OCI-LY1 (cell line): Measurements from ENCODE around the gene PLCB2.

Source experiments
- H2AFZ ChIP-seq: fragments of 200-600 bp; sonication (generic), shearing (Covaris generic); 2 replicates; pipeline ENCODE4 v1.6.0; 2014; ENCODE audit warnings: antibody characterized with exemption, mild to moderate bottlenecking, low read length
- H3F3A ChIP-seq: fragments of 200-600 bp; sonication (generic), shearing (Covaris generic); 2 replicates; pipeline ENCODE4 v1.6.0; 2014; ENCODE audit warnings: mild to moderate bottlenecking, antibody characterized with exemption, low read length, moderate library complexity; ENCODE audit not compliant: insufficient read depth
- H3K27ac ChIP-seq: fragments of 200-600 bp; sonication (generic); 2 replicates; pipeline ENCODE4 v1.5.1; 2014; ENCODE audit warnings: low read length, mixed run types, mild to moderate bottlenecking, low read depth; ENCODE audit not compliant: poor library complexity, severe bottlenecking
- H3K27me3 ChIP-seq: fragments of 200-600 bp; sonication (generic); 2 replicates; pipeline ENCODE4 v1.6.0; 2014; ENCODE audit warnings: antibody characterized with exemption, mild to moderate bottlenecking, low read length, moderate library complexity; ENCODE audit not compliant: insufficient read depth
- H3K36me3 ChIP-seq: fragments of 200-600 bp; sonication (generic); 2 replicates; pipeline ENCODE4 v1.6.1; 2014; ENCODE audit warnings: mild to moderate bottlenecking, antibody characterized with exemption, low read length, moderate library complexity, mixed read lengths; ENCODE audit not compliant: insufficient read depth
- H3K4me1 ChIP-seq: fragments of 200-600 bp; sonication (generic); 2 replicates; pipeline ENCODE4 v1.5.1; 2014; ENCODE audit warnings: mild to moderate bottlenecking, low read length, moderate library complexity; ENCODE audit not compliant: insufficient read depth, severe bottlenecking
- H3K4me2 ChIP-seq: fragments of 200-600 bp; sonication (generic), shearing (Covaris generic); 2 replicates; pipeline ENCODE4 v1.6.1; 2014; ENCODE audit warnings: low read length
- H3K4me3 ChIP-seq: fragments of 200-600 bp; sonication (generic); 2 replicates; pipeline ENCODE4 v1.5.1; 2014; ENCODE audit warnings: low read length, low read depth, mild to moderate bottlenecking, mixed read lengths; ENCODE audit not compliant: poor library complexity, severe bottlenecking
- H3K79me2 ChIP-seq: fragments of 200-600 bp; shearing (Covaris generic); 2 replicates; pipeline ENCODE4 v1.6.1; 2016; ENCODE audit warnings: mixed run types, low read length, mixed read lengths; ENCODE audit not compliant: insufficient read depth
- H3K9ac ChIP-seq: fragments of 200-600 bp; sonication (generic), shearing (Covaris generic); 2 replicates; pipeline ENCODE4 v1.6.1; 2014; ENCODE audit warnings: mild to moderate bottlenecking, low read length, mixed read lengths
- H3K9me2 ChIP-seq: fragments of 200-600 bp; sonication (generic), shearing (Covaris generic); 2 replicates; pipeline ENCODE4 v1.6.1; 2014; ENCODE audit warnings: low read depth, mild to moderate bottlenecking, low read length, mixed read lengths
- H3K9me3 ChIP-seq: fragments of 200-600 bp; shearing (Covaris generic); 2 replicates; pipeline ENCODE4 v1.6.1; 2014; ENCODE audit warnings: low read length, mixed read lengths
- H4K20me1 ChIP-seq: fragments of 200-600 bp; sonication (generic), shearing (Covaris generic); 2 replicates; pipeline ENCODE4 v1.6.0; 2016; ENCODE audit warnings: mild to moderate bottlenecking, low read length; ENCODE audit not compliant: insufficient read depth
- EZH2 ChIP-seq: fragments of 200-600 bp; sonication (generic), shearing (Covaris generic); IDR thresholded peaks from 2 replicates; pipeline ENCODE4 v1.8.0; 2017; ENCODE audit warnings: borderline replicate concordance, mixed run types, mild to moderate bottlenecking, antibody characterized with exemption, low read length, moderate library complexity, mixed read lengths
- TF ChIP-seq, protein P1 (sequence below): fragments of 200-600 bp; sonication (generic), shearing (Covaris generic); IDR thresholded peaks from 2 replicates; pipeline ENCODE4 v1.5.1; 2017; ENCODE audit warnings: mild to moderate bottlenecking, antibody characterized with exemption, low read length, moderate library complexity, mixed read lengths

PLCB2 gene

DNA sequence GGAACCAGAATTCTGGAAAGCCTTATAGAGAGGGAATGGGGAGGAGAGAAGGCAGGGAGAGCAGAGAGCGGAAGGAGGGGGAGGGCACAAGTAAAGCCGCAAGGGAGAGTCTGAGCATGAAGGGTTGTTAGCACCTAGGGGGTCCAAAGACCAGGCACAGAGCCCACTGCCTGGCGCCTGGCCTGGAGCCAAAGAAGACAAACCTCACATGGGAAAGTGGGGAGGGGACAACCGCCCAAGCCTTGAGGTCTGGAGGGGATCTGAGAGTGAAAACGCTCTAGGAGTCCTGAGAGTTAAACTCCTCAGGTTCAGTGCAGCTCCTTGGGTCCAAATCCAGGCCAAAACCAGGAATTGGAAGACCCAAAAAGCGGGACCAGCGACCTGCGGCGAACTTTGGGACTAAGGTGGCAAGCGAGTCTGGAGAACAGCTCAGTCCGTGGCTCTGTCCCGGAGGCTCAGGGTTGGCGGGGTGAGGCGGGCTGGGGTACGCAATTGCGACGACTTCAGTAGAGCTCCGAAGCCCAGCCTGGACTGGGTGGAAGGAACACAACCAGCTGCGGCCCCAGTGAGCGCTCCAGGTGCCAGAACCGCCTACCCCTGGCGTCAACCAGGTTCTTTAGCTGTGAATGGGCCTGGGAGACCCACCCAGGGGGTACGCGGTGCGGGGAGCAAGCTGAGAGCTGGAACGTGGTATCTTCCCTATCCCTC lies 14.9 kb upstream of the PLCB2 start:
- H3K79me2 ChIP-seq = no peaks in the 10 kb centered on the region
- no peak overlapping the region for H2AFZ ChIP-seq
- H4K20me1 ChIP-seq = no peaks in the 10 kb centered on the region
- no peaks in the 10 kb centered on the region for H3K9me2 ChIP-seq
- H3K9ac ChIP-seq = no peak overlapping the region; the same call in 1 of the 2 replicates
- H3K4me3 ChIP-seq = peak overlapping the region; percentile 52
- H3K4me1 ChIP-seq = peaks cover 8% of the 10 kb centered on the region
- H3K36me3 ChIP-seq = no peaks in the 10 kb centered on the region
- peak overlapping the region; percentile 66 for H3K4me2 ChIP-seq
- H3K27me3 ChIP-seq = no peaks in the 10 kb centered on the region
- no peaks in the 10 kb centered on the region for H3F3A ChIP-seq
- no peak overlapping the region for H3K27ac ChIP-seq
- TF ChIP-seq EZH2 = no peak
- TF ChIP-seq, protein P1, sequence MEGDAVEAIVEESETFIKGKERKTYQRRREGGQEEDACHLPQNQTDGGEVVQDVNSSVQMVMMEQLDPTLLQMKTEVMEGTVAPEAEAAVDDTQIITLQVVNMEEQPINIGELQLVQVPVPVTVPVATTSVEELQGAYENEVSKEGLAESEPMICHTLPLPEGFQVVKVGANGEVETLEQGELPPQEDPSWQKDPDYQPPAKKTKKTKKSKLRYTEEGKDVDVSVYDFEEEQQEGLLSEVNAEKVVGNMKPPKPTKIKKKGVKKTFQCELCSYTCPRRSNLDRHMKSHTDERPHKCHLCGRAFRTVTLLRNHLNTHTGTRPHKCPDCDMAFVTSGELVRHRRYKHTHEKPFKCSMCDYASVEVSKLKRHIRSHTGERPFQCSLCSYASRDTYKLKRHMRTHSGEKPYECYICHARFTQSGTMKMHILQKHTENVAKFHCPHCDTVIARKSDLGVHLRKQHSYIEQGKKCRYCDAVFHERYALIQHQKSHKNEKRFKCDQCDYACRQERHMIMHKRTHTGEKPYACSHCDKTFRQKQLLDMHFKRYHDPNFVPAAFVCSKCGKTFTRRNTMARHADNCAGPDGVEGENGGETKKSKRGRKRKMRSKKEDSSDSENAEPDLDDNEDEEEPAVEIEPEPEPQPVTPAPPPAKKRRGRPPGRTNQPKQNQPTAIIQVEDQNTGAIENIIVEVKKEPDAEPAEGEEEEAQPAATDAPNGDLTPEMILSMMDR = no peak
- no peaks in the 10 kb centered on the region for H3K9me3 ChIP-seq

DNA sequence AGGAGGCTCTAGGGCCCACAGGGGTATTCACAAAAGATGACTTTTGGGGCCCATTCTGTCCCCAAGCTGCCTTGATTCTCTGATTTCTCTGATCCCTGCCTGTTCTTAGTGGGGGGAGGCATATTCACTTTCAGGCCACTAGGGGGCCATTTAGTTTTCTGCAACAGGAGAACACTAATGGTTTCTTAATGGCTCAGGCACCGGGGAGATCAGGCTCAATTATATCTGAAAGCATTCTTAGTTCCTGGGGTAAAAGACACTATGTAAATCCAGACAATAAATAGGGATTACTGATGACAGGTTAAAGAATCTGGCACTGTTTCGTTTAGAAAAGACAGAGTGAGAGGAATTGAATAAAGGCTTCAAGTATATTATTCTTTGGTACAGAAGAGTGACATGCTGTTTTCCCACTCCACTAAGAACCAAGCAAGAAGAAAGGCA lies 13.2 kb upstream of the PLCB2 start:
- Histone ChIP-seq H3K4me3 (no peak overlapping the region), H3K9ac (no peak overlapping the region), H3F3A (no peaks in the 10 kb centered on the region), H3K4me2 (no peak overlapping the region), H3K9me2 (no peaks in the 10 kb centered on the region), H3K79me2 (no peaks in the 10 kb centered on the region), H2AFZ (no peak overlapping the region), H3K9me3 (no peaks in the 10 kb centered on the region), H3K4me1 (peaks cover 8% of the 10 kb centered on the region), H3K27ac (no peak overlapping the region), H3K27me3 (no peaks in the 10 kb centered on the region), H3K36me3 (no peaks in the 10 kb centered on the region), H4K20me1 (no peaks in the 10 kb centered on the region)
- TF ChIP-seq, protein P1 = peak; percentile 92
- TF ChIP-seq EZH2 = no peak

DNA sequence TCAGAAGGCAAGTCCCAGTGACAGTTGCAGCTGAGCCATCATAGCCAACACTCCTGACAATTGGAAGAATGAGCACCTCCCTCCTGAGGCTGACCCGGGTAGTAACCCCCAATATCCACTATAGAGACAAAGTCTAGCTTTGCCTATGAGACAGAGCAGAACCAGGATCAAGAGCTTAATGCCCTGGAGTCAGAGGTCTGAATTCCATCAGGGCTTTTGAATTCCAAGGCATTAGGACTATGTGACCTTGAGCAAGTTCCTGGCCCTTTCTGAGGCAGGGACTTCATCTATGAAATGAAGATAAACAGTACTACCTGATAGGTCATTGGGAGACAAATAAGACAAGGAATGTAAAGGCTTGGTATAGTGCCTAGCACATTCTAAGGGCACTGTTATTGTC lies 12.7 kb upstream of the PLCB2 start:
- H2AFZ ChIP-seq = no peak overlapping the region

More for the DNA sequence above, 12.7 kb upstream of the PLCB2 start:
- H3K9ac ChIP-seq = no peak overlapping the region
- H3K4me1 ChIP-seq = peaks cover 8% of the 10 kb centered on the region
- no peaks in the 10 kb centered on the region for H3F3A ChIP-seq
- H3K9me2 ChIP-seq = no peaks in the 10 kb centered on the region
- H3K4me2 ChIP-seq = no peak overlapping the region
- H4K20me1 ChIP-seq = no peaks in the 10 kb centered on the region
- no peaks in the 10 kb centered on the region for H3K27me3 ChIP-seq
- no peaks in the 10 kb centered on the region for H3K36me3 ChIP-seq
- no peaks in the 10 kb centered on the region for H3K9me3 ChIP-seq
- H3K79me2 ChIP-seq = no peaks in the 10 kb centered on the region
- H3K4me3 ChIP-seq = no peak overlapping the region
- H3K27ac ChIP-seq = no peak overlapping the region
- TF ChIP-seq, protein P1 = no peak
- no peak for TF ChIP-seq EZH2
